ENCODE results near the gene MRPL53. TPM values are rescaled to one million over a fixed set of nuclear protein-coding genes. Genes with fewer than 3 reads are reported as not detected.

Gene MRPL53
- total and polyA plus RNA-seq, 2 of the 8 experiments (the other 6 are each of a cell fraction or from before 2014, with no cell fraction given): 36.6 to 46.3 TPM

DNA sequence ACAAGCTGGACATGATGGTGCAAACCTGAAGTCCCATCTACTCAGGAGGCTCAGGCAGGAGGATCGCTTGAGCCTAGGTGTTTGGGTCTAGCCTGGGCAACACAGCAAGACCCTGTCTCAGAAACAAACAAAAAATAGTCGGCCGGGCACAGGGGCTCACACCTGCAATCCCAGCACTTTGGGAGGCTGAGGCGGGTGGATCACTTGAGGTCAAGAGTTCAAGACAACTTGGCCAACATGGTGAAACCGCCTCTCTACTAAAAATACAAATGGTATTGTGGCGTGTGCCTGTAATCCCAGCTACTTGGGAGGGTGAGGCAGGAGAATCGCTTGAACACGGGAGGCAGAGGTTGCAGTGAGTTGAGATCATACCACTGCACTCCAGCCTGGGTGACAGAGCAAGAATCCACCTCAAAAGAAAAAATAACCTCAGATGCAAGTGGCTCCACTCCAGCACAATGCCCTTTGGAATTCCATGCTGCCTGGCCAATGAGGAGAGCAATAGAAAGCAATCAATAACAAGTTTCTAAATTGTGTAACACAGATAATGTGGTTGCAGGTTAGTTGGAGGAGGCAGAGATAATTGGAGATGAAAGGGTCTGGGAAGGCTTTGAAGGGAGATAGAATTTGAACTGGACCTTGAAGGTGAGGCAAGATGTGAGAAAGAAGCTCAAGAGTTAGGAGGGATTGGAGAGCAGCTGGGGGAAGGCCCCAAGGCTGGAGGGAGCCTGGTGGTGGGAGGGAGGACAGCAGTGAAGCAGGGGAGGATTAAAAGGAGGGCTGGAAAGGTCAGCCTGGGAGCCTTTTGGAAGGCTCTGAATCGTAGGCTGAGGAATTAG is 16.4 kb upstream of the MRPL53 start (continued):
- no peak for TF ChIP-seq RXRA (IDR thresholded peaks at IDR 0.05; ENCODE audit: insufficient read depth, low read depth, low read length)
- no peak for TF ChIP-seq CEBPB (IDR thresholded peaks at IDR 0.05; ENCODE audit: low read depth, low read length)
- no peak for TF ChIP-seq CBX5 (IDR thresholded peaks at IDR 0.05; ENCODE audit: low read depth, low read length)
- no peak for TF ChIP-seq TCF12 (IDR thresholded peaks at IDR 0.05; ENCODE audit: low read depth, low read length)
- TF ChIP-seq EP300 (IDR thresholded peaks at IDR 0.05; ENCODE audit: borderline replicate concordance in 1 of 2, low read depth in 2 of 2, low read length in 2 of 2): no peak
- no peak for TF ChIP-seq KDM5A (IDR thresholded peaks at IDR 0.05; ENCODE audit: low read length)
- TF ChIP-seq SUZ12 (IDR thresholded peaks at IDR 0.05; ENCODE audit: low read length): no peak
- no peak for TF ChIP-seq RAD21 (IDR thresholded peaks at IDR 0.05 in 1 of 2, conservative IDR thresholded peaks at IDR 0.05 in 1 of 2; ENCODE audit: low read depth in 2 of 2, low read length in 2 of 2)
